Suppressor macrophage treated with lipopolysaccharide for 4 hours (primary cell): Measurements from ENCODE around the gene CLK3.
"Not testable (repeated sequence)": the region's sequence is repeated elsewhere in the genome, so short reads cannot be mapped to it uniquely, and the experiment has no call there.

ENCODE experiments used
- DNase-seq: peaks from one replicate; pipeline ENCODE4 v3.0.0-alpha.2; 2020

Gene CLK3

GRCh38 chr15:74621936-74622335 lies 6.3 kb downstream of the CLK3 start:
- DNase-seq, result no peak

- no peak for DNase-seq
Measured at GRCh38 chr15:74622758-74623157, 7.1 kb downstream of the CLK3 start.

- DNase-seq, result no peak
Measured at GRCh38 chr15:74624020-74624602, 8.5 kb downstream of the CLK3 start.

GRCh38 chr15:74625693-74626092 lies 10.1 kb downstream of the CLK3 start:
- no peak for DNase-seq

DNA sequence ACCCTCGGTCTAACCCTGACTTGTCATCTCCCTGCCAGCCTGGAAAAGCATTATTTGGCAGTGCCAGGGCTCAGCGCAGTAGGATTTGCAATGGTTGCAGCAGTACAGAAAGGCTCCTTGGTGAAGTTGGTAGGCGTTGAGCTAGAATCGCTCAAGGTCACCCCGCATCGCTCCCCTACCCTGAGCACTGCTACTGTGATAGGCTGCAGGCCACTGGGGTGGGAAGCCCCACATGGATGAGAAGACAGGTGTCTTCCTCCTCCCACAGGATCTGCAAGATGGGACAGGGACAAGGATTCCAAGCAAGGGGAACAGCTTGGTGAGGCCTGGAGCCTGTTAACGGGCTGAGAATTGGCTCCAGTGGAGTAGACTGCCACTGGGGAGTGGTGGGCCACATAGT lies 10.7 kb downstream of the CLK3 start:
- no peak for DNase-seq

DNA sequence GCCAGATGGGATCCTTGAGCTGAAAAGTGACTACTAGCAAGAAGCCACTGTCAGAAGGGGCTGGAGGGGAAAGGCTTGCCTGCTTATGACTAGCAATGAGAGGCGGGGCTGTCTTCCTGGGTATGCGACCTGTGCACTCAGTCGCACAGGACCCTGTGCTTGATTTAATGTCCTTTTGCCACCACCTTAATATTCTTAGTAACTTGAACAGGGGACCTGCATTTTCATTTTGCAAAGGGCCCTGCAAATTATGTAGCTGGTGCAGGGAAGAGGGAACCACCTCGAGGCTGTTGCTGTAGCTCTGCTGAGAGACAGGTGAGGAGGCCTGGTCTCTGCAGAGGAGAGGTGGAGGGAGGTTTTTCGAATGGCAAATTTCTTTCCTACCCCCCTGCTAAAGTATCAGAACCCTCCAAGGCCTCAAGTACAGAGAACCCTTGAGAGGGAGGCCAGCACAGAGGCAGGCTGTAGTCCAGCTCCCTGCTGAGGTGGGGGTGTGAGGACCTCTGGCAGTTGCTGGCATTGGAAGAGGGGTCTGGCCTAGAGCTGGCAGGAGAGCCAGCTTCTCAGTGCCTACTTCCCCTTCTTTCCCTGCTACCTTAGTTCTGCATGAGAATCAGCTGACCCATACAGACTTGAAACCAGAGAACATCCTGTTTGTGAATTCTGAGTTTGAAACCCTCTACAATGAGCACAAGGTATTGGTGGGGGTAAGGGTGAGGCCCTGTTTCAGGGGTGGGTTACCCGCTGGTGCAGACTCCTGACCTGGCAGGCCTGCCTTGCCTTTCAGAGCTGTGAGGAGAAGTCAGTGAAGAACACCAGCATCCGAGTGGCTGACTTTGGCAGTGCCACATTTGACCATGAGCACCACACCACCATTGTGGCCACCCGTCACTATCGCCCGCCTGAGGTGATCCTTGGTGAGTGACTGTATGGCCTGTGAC lies 11.4 kb downstream of the CLK3 start:
- DNase-seq, result peak; percentile 24

- DNase-seq, result no peak
Measured at GRCh38 chr15:74627766-74628165, 12.1 kb downstream of the CLK3 start.

DNA sequence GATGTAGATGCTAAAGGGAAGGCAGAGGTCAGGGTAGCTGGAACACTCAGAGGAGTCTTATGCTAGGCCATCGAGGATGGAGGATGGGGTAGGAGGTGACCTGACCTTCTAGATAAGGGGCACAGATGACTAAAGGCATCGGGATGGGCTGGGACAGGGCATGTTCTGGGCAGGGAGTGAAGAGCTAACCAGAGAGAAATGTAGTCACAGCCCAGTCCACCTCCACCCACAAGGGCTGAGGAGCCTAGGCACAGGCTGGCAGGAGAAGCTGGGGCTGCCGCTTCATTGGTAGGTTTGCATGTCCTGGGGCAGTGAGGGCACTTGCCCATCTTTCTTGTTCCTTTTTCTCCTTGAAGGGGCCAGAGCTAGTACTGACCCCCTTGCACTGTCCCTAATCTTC lies 12.6 kb downstream of the CLK3 start:
- DNase-seq, result no peak

- no peak for DNase-seq
Measured at GRCh38 chr15:74628949-74629348, 13.3 kb downstream of the CLK3 start.

GRCh38 chr15:74629696-74630095 lies 14.1 kb downstream of the CLK3 start:
- not testable (repeated sequence) for DNase-seq

- DNase-seq, result no peak
Measured at GRCh38 chr15:74630284-74631086, 14.8 kb downstream of the CLK3 start.

DNA sequence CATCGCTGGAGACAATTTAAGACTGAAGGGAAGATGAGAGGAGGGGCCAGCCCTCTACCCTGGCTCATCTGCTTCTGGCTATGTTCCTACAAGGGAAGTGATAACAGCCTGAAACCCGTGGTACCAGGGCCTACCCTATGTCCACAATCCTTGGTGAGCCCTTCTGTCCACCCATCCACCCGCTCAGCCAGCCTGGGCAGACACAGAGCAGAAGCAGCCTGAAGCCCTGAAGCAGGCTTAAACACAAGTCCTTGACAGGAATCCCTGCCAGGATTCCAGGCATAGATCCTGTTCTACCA lies 15.4 kb downstream of the CLK3 start:
- no peak for DNase-seq

DNA sequence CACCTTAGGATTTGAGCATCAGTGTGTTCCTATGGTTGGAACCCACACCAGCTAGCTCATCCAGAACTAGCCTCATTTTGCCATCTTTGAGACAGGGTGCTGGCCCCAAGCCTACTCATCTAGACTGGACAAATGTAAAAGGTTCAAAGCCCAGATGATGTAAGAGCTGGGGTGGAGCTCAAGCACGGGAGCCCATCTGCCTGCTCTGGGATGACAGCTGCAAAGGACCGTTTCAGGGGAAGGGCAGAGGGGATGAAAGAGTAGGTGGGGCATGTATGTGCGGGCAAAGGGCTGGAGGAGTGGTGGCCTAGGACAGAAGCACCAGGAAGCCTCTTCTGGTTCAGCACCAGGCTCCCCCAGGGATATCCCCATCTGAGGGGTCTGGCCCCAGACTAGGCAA lies 15.8 kb downstream of the CLK3 start:
- DNase-seq, result no peak

GRCh38 chr15:74631935-74632560 lies 16.4 kb downstream of the CLK3 start:
- DNase-seq, result peak; percentile 61

DNA sequence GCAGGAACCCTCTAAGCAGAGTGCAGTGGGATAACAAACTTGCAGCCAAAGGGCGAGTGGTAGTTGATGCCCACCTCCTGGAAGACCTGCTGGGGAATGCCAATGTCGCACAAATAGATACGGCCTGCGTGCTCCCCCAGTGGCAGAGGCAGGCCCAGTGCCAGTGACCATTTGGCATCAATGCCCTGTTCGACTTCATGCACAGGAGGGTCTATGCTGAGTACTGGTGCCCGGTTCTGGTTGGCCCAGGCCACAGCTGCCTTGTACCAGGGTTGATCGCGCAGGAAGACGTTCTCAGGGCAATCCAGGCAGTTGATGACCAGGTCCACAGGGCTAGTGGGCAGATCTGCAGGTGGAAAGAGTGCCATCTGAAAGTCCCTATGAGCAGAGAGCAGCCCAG lies 17.0 kb downstream of the CLK3 start:
- DNase-seq, result no peak

GRCh38 chr15:74633781-74634180 lies 18.1 kb downstream of the CLK3 start:
- no peak for DNase-seq

DNA sequence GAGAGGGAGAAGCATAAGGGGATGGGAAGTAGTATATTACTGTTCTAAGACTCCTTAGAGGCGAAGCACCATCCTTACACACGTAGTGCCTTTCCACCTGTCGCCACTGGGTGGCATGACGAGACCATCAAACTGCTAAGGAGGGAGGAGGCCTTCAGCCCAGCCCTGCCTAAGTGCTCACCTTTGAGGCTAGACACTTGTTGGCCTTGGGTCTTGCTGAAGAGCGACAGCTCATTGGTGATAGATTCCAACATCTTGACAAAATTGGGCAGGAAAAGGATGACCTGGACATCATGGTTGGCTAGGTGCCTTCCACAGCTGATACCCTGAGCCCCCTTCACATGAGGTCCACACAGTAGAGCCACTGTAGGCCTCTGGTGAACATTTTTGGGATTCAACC lies 19.6 kb downstream of the CLK3 start:
- peak; percentile 73 for DNase-seq

- no peak for DNase-seq
Measured at GRCh38 chr15:74636984-74637383, 21.3 kb downstream of the CLK3 start.

DNA sequence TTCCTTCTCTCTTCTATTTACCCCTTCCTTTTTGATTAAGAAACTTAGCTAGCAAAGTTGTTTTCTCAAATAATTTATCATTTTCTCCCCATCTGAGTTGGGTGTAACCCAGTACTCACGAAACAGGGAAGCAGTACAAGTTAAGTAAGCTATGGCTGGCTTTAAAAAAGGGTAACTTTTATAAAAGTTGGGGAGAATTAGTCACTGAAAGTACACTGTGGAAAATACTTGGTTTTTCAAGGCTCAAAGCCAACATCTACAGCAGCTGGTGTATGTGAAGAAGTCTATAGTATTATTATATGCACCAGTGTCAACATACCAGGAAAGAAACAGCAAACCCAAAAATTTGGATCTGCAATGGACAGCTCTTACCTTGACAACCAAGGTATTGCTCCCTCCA lies 25.5 kb downstream of the CLK3 start:
- no peak for DNase-seq

GRCh38 chr15:74642348-74642733 lies 26.7 kb downstream of the CLK3 start:
- DNase-seq, result no peak

GRCh38 chr15:74642734-74643664 lies 27.4 kb downstream of the CLK3 start:
- DNase-seq, result no peak

DNA sequence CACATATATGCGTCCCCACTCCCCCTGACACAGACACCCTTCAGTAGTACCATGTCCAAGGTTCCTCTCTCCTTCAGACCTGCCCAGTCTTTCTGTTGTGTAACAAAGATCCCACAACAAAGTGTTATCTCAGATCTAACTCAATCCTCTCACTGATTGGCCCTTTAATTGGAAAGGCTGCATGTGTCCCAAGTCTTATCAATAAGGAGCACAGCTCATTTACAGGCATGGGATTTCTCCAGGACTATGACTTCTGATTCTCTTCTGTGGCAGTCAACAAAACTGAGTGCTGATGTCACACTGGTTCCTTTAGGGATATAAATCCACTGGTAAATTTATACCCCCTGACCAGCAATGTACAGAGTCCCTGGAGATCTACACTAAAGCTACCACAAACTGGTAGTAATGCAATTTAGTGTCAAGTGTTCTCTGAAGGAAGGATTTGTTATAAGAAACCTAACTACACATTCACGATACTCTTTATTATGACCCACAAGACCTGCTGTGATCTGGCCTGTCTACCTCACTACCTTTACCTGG lies 28.1 kb downstream of the CLK3 start:
- no peak for DNase-seq
